Activated naive CD4-positive, alpha-beta T cell treated with anti-CD3 and anti-CD28 coated beads for 36 hours (primary cell): ENCODE measurements around the gene METTL24. TPM values are rescaled to one million over a fixed set of nuclear protein-coding genes. Genes with fewer than 3 reads are reported as not detected.
"Not testable (repeated sequence)": the region's sequence is repeated elsewhere in the genome, so short reads cannot be mapped to it uniquely, and the experiment has no call there.

Experiments
- CTCF ChIA-PET: fragments of 350-600 bp; sonication (Branson Sonifier 250); formaldehyde crosslinking; loops from one replicate; lab custom pipeline; 2021; ENCODE audit warnings: antibody characterized with exemption; lab: Charles Lee
- DNase-seq: peaks from one replicate; pipeline ENCODE4 v3.0.0-alpha.2; 2020
- H3K27ac Mint-ChIP-seq: one replicate; pipeline ENCODE4 v1.8.0; 2021; ENCODE audit warnings: mild to moderate bottlenecking, mixed read lengths
- H3K27me3 Mint-ChIP-seq: one replicate; pipeline ENCODE4 v1.8.0; 2021; ENCODE audit warnings: low read depth, mixed read lengths
- H3K36me3 Mint-ChIP-seq: one replicate; pipeline ENCODE4 v1.8.0; 2021; ENCODE audit warnings: low read depth, mixed read lengths
- H3K4me1 Mint-ChIP-seq: one replicate; pipeline ENCODE4 v1.8.0; 2021; ENCODE audit warnings: low read depth, mixed read lengths
- H3K4me3 Mint-ChIP-seq: one replicate; pipeline ENCODE4 v1.8.0; 2021; ENCODE audit warnings: mild to moderate bottlenecking, moderate library complexity, mixed read lengths
- H3K9me3 Mint-ChIP-seq: one replicate; pipeline ENCODE4 v1.8.0; 2021; ENCODE audit warnings: mixed read lengths
- intact Hi-C: fragments of 100-400 bp; cut with micrococcal nuclease; formaldehyde crosslinking; loops from one replicate; pipeline ENCODE4 v1.15.1; 2023
- total RNA-seq, 2 experiments: library from RNA; stranded (reverse); gene quantifications; one replicate each; pipeline ENCODE4 v1.2.3, GENCODE V29; 2021

The METTL24 gene
- total RNA-seq, 2 experiments from 2014 or later = not detected

GRCh38 chr6:110319381-110319780, 38.8 kb downstream of the METTL24 start:
- intact Hi-C loops = no loop called here
- CTCF ChIA-PET = no interaction called here
- Mint-ChIP-seq H3K27me3 (no peaks in the 10 kb centered on the region), H3K4me3 (no peak overlapping the region), H3K4me1 (no peaks in the 10 kb centered on the region), H3K9me3 (no peaks in the 10 kb centered on the region), H3K36me3 (no peaks in the 10 kb centered on the region), H3K27ac (no peak overlapping the region)
- no peak for DNase-seq

DNA sequence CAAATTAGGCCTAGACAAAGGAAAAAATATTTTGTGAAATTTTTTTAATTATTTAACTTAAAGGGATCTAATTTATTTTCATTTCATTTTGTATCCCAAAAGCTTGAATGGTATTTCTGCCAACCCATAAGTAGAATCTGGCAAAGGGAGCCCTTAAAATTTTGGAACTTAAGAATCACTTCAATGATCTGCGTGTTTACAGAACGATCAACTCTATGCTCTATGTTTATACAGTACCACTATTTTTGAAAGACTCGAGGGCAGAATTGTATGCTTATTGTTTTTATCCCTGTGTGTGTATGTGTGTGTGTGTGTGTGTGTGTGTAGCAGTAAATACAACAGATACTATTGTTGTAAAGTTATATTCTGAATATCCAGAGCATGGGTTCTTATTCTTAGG, 39.2 kb downstream of the METTL24 start:
- CTCF ChIA-PET = no interaction called here
- no peak overlapping the region for H3K27ac Mint-ChIP-seq
- no peak overlapping the region for H3K4me3 Mint-ChIP-seq
- no peaks in the 10 kb centered on the region for H3K36me3 Mint-ChIP-seq
- H3K27me3 Mint-ChIP-seq = no peaks in the 10 kb centered on the region
- intact Hi-C loops = no loop called here
- DNase-seq = no peak
- H3K9me3 Mint-ChIP-seq = no peaks in the 10 kb centered on the region
- no peaks in the 10 kb centered on the region for H3K4me1 Mint-ChIP-seq

GRCh38 chr6:110317646-110318045, 40.5 kb downstream of the METTL24 start:
- CTCF ChIA-PET = interaction anchor here (0.8 kb wide), 1 partner anchor 28 kb away, joined by 3 read pairs; no protein-coding TSS in a partner anchor
- Mint-ChIP-seq H3K36me3 (no peaks in the 10 kb centered on the region), H3K27me3 (peaks cover under 1% of the 10 kb centered on the region), H3K9me3 (no peaks in the 10 kb centered on the region), H3K27ac (no peak overlapping the region), H3K4me3 (no peak overlapping the region), H3K4me1 (no peaks in the 10 kb centered on the region)
- intact Hi-C loops = no loop called here
- no peak for DNase-seq

- Mint-ChIP-seq H3K4me3 (no peak overlapping the region), H3K36me3 (no peaks in the 10 kb centered on the region), H3K27me3 (peaks cover 2% of the 10 kb centered on the region), H3K4me1 (no peaks in the 10 kb centered on the region), H3K27ac (no peak overlapping the region), H3K9me3 (no peaks in the 10 kb centered on the region)
- CTCF ChIA-PET = no interaction called here
- intact Hi-C loops = no loop called here
- no peak for DNase-seq
Measured at GRCh38 chr6:110317189-110317588, 41.0 kb downstream of the METTL24 start.

DNA sequence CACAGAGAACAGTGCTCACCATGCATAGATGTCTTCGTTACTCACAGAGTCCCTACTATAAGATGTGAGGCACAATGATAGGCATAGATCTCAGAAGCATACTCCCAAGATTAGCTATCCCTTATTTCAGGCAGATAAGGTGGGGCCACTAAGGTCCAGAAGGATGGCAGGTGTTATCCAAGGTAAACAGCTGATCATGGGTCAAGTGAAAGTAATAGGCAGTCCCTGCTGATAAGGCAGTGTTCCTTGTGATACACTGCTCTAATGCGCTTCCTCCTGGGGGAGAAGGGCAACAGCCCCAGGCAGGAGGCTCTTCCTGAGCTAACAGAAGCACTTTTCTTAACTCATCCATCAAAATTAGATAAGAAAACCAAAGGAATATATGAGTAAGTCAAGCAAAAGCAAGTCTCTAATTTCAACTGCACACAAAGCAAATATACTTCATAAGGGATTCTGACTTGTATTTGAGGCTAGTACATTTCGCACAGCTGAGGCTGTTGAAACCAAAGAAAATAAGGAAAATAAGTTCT, 42.2 kb downstream of the METTL24 start:
- Mint-ChIP-seq H3K27me3 (peaks cover 2% of the 10 kb centered on the region), H3K9me3 (no peaks in the 10 kb centered on the region), H3K27ac (no peak overlapping the region), H3K4me1 (peaks cover 2% of the 10 kb centered on the region), H3K4me3 (no peak overlapping the region), H3K36me3 (no peaks in the 10 kb centered on the region)
- intact Hi-C loops = no loop called here
- no peak for DNase-seq
- CTCF ChIA-PET = no interaction called here

- CTCF ChIA-PET = no interaction called here
- intact Hi-C loops = no loop called here
- H3K4me1 Mint-ChIP-seq = peaks cover 2% of the 10 kb centered on the region
Measured at GRCh38 chr6:110315207-110315868, 42.8 kb downstream of the METTL24 start.

GRCh38 chr6:110310861-110311446, 47.2 kb downstream of the METTL24 start:
- H3K36me3 Mint-ChIP-seq = no peaks in the 10 kb centered on the region
- CTCF ChIA-PET = no interaction called here
- DNase-seq = no peak
- H3K27ac Mint-ChIP-seq = no peak overlapping the region
- peaks cover 2% of the 10 kb centered on the region for H3K4me1 Mint-ChIP-seq
- intact Hi-C loops = no loop called here
- peaks cover 2% of the 10 kb centered on the region for H3K27me3 Mint-ChIP-seq
- peaks cover 5% of the 10 kb centered on the region for H3K9me3 Mint-ChIP-seq
- H3K4me3 Mint-ChIP-seq = no peak overlapping the region

More at GRCh38 chr6:110315207-110315868, 42.8 kb downstream of the METTL24 start:
- DNase-seq = no peak
- no peaks in the 10 kb centered on the region for H3K9me3 Mint-ChIP-seq
- no peak overlapping the region for H3K4me3 Mint-ChIP-seq
- H3K27ac Mint-ChIP-seq = no peak overlapping the region
- peaks cover 2% of the 10 kb centered on the region for H3K27me3 Mint-ChIP-seq
- no peaks in the 10 kb centered on the region for H3K36me3 Mint-ChIP-seq

- intact Hi-C loops, H3K27me3 Mint-ChIP-seq: not testable (repeated sequence)
Measured at GRCh38 chr6:110309432-110309831, 48.7 kb downstream of the METTL24 start.

GRCh38 chr6:110307368-110307767, 50.8 kb downstream of the METTL24 start:
- H3K36me3 Mint-ChIP-seq = no peaks in the 10 kb centered on the region
- peaks cover 7% of the 10 kb centered on the region for H3K9me3 Mint-ChIP-seq
- CTCF ChIA-PET = interaction anchor here (1.5 kb wide), 1 partner anchor 268 kb away, joined by 3 read pairs; no protein-coding TSS in a partner anchor
- no peak for DNase-seq
- H3K4me1 Mint-ChIP-seq = peaks cover 2% of the 10 kb centered on the region
- intact Hi-C loops = no loop called here
- H3K27me3 Mint-ChIP-seq = peaks cover 6% of the 10 kb centered on the region
- no peak overlapping the region for H3K27ac Mint-ChIP-seq
- no peak overlapping the region for H3K4me3 Mint-ChIP-seq

More at GRCh38 chr6:110309432-110309831, 48.7 kb downstream of the METTL24 start:
- DNase-seq, H3K36me3 Mint-ChIP-seq, H3K4me1 Mint-ChIP-seq, H3K27ac Mint-ChIP-seq, CTCF ChIA-PET, H3K4me3 Mint-ChIP-seq, H3K9me3 Mint-ChIP-seq: not testable (repeated sequence)

DNA sequence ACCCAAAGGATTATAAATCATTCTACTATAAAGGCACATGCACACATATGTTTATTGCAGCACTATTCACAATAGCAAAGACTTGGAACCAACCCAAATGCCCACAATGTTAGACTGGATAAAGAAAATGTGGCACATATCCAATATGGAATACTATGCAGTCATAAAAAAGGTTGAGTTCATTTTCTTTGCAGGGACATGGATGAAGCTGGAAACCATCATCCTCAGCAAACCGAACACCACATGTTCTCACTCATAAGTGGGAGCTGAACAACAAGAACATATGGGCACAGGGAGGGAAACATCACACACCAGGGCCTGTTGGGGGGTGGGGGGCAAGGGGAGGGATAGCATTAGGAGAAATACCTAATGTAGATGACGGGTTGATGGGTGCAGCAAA, 52.3 kb downstream of the METTL24 start:
- CTCF ChIA-PET, DNase-seq, H3K27ac Mint-ChIP-seq, intact Hi-C loops, H3K4me3 Mint-ChIP-seq, H3K4me1 Mint-ChIP-seq, H3K36me3 Mint-ChIP-seq, H3K9me3 Mint-ChIP-seq: not testable (repeated sequence)
- H3K27me3 Mint-ChIP-seq = peaks cover 10% of the 10 kb centered on the region

GRCh38 chr6:110303692-110304091, 54.5 kb downstream of the METTL24 start:
- not testable (repeated sequence) for DNase-seq

GRCh38 chr6:110298916-110299315, 59.2 kb downstream of the METTL24 start:
- H3K27ac Mint-ChIP-seq = no peak overlapping the region
- no peaks in the 10 kb centered on the region for H3K9me3 Mint-ChIP-seq
- DNase-seq = no peak
- no peak overlapping the region for H3K4me3 Mint-ChIP-seq
- H3K4me1 Mint-ChIP-seq = peaks cover 8% of the 10 kb centered on the region
- H3K27me3 Mint-ChIP-seq = peaks cover 19% of the 10 kb centered on the region
- intact Hi-C loops = loop anchor here (5.0 kb wide), 1 partner anchor 117 kb away; the partner anchor contains the start of gene CDC40
- CTCF ChIA-PET = no interaction called here
- H3K36me3 Mint-ChIP-seq = no peaks in the 10 kb centered on the region

More at GRCh38 chr6:110303692-110304091, 54.5 kb downstream of the METTL24 start:
- H3K27ac Mint-ChIP-seq, H3K4me3 Mint-ChIP-seq, H3K9me3 Mint-ChIP-seq, H3K36me3 Mint-ChIP-seq, intact Hi-C loops, H3K4me1 Mint-ChIP-seq, CTCF ChIA-PET: not testable (repeated sequence)
- peaks cover 10% of the 10 kb centered on the region for H3K27me3 Mint-ChIP-seq

GRCh38 chr6:110298411-110298810, 59.7 kb downstream of the METTL24 start:
- H3K27ac Mint-ChIP-seq = no peak overlapping the region

More at GRCh38 chr6:110298411-110298810, 59.7 kb downstream of the METTL24 start:
- Mint-ChIP-seq H3K4me1 (peaks cover 8% of the 10 kb centered on the region), H3K4me3 (no peak overlapping the region), H3K9me3 (no peaks in the 10 kb centered on the region), H3K27me3 (peaks cover 19% of the 10 kb centered on the region), H3K36me3 (no peaks in the 10 kb centered on the region)
- intact Hi-C loops = loop anchor here (5.0 kb wide), 1 partner anchor 116 kb away; the partner anchor contains the start of gene CDC40
- CTCF ChIA-PET = no interaction called here
- DNase-seq = no peak
